GM12874 (cell line): ENCODE measurements around the gene CLCNKA.

Experiments
- CTCF ChIP-seq: IDR thresholded peaks from 2 replicates; pipeline ENCODE4 v1.5.1; 2011; ENCODE audit warnings: low read depth, mild to moderate bottlenecking, control low read depth, low read length, moderate library complexity; ENCODE audit not compliant: insufficient read depth

The CLCNKA gene

GRCh38 chr1:16032388-16033102 lies 10.7 kb downstream of the CLCNKA start:
- peak; percentile 97 for TF ChIP-seq CTCF

GRCh38 chr1:16038620-16038912 lies 16.7 kb downstream of the CLCNKA start:
- TF ChIP-seq CTCF, result no peak

- TF ChIP-seq CTCF, result no peak
Observed at GRCh38 chr1:16041200-16041599, 19.4 kb downstream of the CLCNKA start.

- peak; percentile 13; the same call in 1 of the 2 replicates for TF ChIP-seq CTCF
Observed at GRCh38 chr1:16042096-16042495, 20.3 kb downstream of the CLCNKA start.

- TF ChIP-seq CTCF, result no peak
Observed at GRCh38 chr1:16043521-16043920, 21.7 kb downstream of the CLCNKA start, which contains the start of gene CLCNKB. TSS of gene CLCNKB (plus strand) at chr1:16043782. CDS start at chr1:16044493, 711 bp downstream.

- TF ChIP-seq CTCF, result no peak
Observed at GRCh38 chr1:16043950-16044349, 22.1 kb downstream of the CLCNKA start.

- no peak for TF ChIP-seq CTCF
Observed at GRCh38 chr1:16046842-16047241, 25.0 kb downstream of the CLCNKA start.
